HEK293T (cell line): ENCODE data around the gene SKIL.

Experiments
- BHLHE40 ChIP-seq: fragments of 450-650 bp; IDR thresholded peaks from 2 replicates; pipeline ENCODE4 v1.6.1; 2016; ENCODE audit warnings: mild to moderate bottlenecking, moderate library complexity, borderline replicate concordance
- L3MBTL2 ChIP-seq: fragments of 450-650 bp; conservative IDR thresholded peaks from 2 replicates; pipeline ENCODE4 v1.6.1; 2016; ENCODE audit warnings: mild to moderate bottlenecking
- SUZ12 ChIP-seq: fragments of 450-650 bp; IDR thresholded peaks from 2 replicates; pipeline ENCODE4 v1.6.1; 2016; ENCODE audit warnings: mild to moderate bottlenecking

DNA sequence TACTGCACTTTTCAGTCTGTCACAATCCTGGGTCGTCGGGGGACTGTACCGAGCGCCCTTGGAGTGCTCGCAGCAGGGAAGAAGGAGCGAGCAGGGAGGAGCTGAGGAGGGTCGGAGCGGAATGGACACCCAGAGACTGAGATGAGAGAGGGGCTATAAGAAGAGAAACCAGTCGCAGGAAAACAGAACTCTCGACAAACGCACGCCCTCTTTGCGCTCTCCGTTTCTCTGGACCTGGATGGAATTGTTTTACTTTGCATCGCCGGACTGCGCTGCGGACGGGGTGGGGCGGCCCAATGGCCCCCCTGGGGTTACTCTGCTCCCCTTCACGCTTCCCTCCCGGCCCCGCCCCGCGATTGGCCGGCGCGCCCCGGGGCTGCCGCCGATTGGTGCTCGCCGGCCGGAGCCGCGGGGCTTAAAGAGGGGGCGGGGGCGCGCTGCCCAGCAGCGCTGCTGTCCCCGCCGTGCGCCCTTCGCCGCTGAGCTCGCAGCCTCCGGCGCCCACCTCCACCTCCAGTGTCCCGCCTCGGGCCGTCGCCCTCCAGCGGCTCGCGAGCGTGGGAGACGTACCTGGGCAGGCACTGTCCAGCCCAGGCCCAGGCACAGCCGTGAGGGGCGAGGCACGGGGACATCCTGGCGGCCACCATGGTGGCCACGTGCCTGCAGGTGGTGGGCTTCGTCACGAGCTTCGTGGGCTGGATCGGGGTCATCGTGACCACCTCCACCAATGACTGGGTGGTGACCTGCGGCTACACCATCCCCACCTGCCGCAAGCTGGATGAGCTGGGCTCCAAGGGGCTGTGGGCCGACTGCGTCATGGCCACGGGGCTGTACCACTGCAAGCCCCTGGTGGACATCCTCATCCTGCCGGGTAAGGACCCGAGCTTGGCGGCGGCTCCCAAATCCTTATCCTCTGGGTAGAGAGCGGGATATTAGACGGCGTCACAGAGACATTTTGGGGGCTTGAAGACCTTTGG is 61.2 kb downstream of the SKIL start, which contains the start of gene CLDN11:
- TF ChIP-seq BHLHE40 (no peak), L3MBTL2 (no peak), SUZ12 (no peak)
